Right ventricle myocardium superior (tissue), 1 donor: Measurements from ENCODE around the gene PLK2. TPM values are rescaled to one million over a fixed set of nuclear protein-coding genes. Genes with fewer than 3 reads are reported as not detected.

Experiments
- ATAC-seq: fragments of 200-7000 bp; cut with Tn5 transposase; one replicate; pipeline ENCODE4 v1.9.1; 2020; ENCODE audit warnings: mild to moderate bottlenecking; ENCODE audit not compliant: poor library complexity
- DNase-seq: peaks from one replicate; pipeline ENCODE4 v3.0.0-alpha.2; 2020
- intact Hi-C: fragments of 100-400 bp; cut with DNase I; formaldehyde crosslinking; loops from one replicate; pipeline ENCODE4 v1.11.2; 2022
- total RNA-seq: library from RNA; stranded (reverse); fragmentation: NEBNext Ultra II Directional; extraction: Animal tissue kit (Norgen Biotek cat#: 25700); gene quantifications from one replicate; pipeline ENCODE4 v1.2.1, GENCODE V29; 2021
- donor health status: DM: no; HTN: yes; CAD: no; lungs with severe emphysema.

PLK2 gene
- total RNA-seq, 1 donor from 2014 or later: 63.6 TPM

GRCh38 chr5:58407042-58407719 lies 52.7 kb downstream of the PLK2 start:
- DNase-seq: no peak
- intact Hi-C loops: no loop called here
- no peak for ATAC-seq

GRCh38 chr5:58406394-58406793 lies 53.5 kb downstream of the PLK2 start:
- no peak for ATAC-seq
- no peak for DNase-seq
- intact Hi-C loops: no loop called here

DNA sequence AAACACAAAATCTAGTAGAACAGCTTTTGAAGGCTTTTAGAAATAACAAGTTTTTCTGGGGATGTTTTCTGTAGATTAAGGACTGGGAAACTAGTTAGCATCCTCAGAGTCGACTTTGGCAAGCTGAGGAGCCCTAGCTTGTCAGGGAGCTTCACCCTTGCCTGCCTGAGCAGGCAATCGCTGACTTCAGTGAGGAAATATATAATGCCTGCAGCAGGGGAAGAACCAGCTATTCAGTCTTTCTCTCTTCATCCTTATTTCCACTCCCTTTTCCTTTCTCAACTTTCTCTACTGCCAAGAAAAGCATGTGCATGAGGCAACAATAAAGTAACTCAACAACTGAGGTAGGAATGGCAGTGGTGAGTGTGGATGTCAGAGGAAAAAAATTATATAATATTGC lies 54.7 kb downstream of the PLK2 start:
- intact Hi-C loops: no loop called here
- ATAC-seq: no peak

DNA sequence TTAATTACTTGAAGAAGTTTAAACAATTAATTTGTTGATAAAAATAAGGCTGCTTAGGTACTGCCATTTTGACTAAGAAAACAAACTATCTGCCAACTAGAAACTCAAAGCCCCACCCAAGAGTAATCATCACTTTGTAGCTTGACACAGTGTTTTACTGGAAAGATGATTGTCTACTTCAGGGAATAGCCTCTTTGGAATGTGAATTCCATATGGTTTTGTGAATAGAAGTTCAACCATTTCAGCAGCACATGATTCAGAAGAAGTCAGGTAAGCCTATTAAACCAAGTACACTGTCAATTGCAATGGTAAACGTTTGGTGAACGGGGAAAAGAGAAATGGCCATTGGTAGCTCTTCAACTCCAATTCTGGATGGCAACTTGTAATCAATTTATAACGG lies 55.2 kb downstream of the PLK2 start:
- ATAC-seq (no peak), DNase-seq (no peak)
- intact Hi-C loops: no loop called here

More for the DNA sequence above, 54.7 kb downstream of the PLK2 start:
- DNase-seq: no peak

Other genes starting within 250 kb of the PLK2 start
- gene GAPT, start 31.3 kb upstream of the PLK2 start, total RNA-seq: 0.43 TPM
- gene RAB3C, start 123.0 kb upstream of the PLK2 start, total RNA-seq: 0.83 TPM